ENCODE measurements around the gene HAUS2. TPM values are rescaled to one million over a fixed set of nuclear protein-coding genes. Genes with fewer than 3 reads are reported as not detected.
A peak's percentile ranks its signal among the peaks of the same experiment; 100 is the strongest.

The HAUS2 gene
- total RNA-seq, 1 donor from 2014 or later = 24.4 TPM

- Histone ChIP-seq H3K9me3 (ENCODE audit: insufficient read depth, low read depth, low read length) (no peaks in the 10 kb centered on the region), H2AFZ (ENCODE audit: low read depth, low read length) (no peak overlapping the region), H3K36me3 (ENCODE audit: insufficient read depth, low read length) (peaks cover 15% of the 10 kb centered on the region), H3K79me2 (ENCODE audit: insufficient read depth, low read length) (peaks cover 32% of the 10 kb centered on the region), H3K9ac (ENCODE audit: low read length) (peak overlapping the region; percentile 58), H3K4me1 (ENCODE audit: insufficient read depth, low read length) (peaks cover 9% of the 10 kb centered on the region), H3K27ac (ENCODE audit: low read depth, low read length) (peak overlapping the region; percentile 72), H3K27me3 (ENCODE audit: insufficient read depth, low read length) (no peaks in the 10 kb centered on the region), H4K20me1 (ENCODE audit: insufficient read depth, low read length) (peaks cover 36% of the 10 kb centered on the region), H3K4me3 (ENCODE audit: insufficient read depth, low read depth, low read length) (no peak overlapping the region), H3K4me2 (ENCODE audit: low read length) (peak overlapping the region; percentile 55)
- Mint-ChIP-seq H3K4me1 (ENCODE audit: low read depth, unreplicated experiment) (peaks cover 26% of the 10 kb centered on the region), H3K27ac (ENCODE audit: unreplicated experiment) (no peak overlapping the region), H3K27me3 (ENCODE audit: low read depth, unreplicated experiment) (no peaks in the 10 kb centered on the region), H3K36me3 (ENCODE audit: low read depth, unreplicated experiment) (peaks cover 12% of the 10 kb centered on the region), H3K4me3 (ENCODE audit: unreplicated experiment) (no peak overlapping the region), H3K9me3 (ENCODE audit: unreplicated experiment) (no peaks in the 10 kb centered on the region)
- TF ChIP-seq EZH2 (IDR thresholded peaks at IDR 0.05; ENCODE audit: insufficient read depth, low read length) = no peak
- TF ChIP-seq CTCF (IDR thresholded peaks at IDR 0.05; ENCODE audit: insufficient read depth, low read depth, low read length) = no peak
- FAIRE-seq (peak; percentile 56), DNase-seq (ENCODE audit: low read depth) (peak; percentile 79)
Measured at GRCh38 chr15:42511007-42511391, 37.6 kb upstream of the HAUS2 start.

DNA sequence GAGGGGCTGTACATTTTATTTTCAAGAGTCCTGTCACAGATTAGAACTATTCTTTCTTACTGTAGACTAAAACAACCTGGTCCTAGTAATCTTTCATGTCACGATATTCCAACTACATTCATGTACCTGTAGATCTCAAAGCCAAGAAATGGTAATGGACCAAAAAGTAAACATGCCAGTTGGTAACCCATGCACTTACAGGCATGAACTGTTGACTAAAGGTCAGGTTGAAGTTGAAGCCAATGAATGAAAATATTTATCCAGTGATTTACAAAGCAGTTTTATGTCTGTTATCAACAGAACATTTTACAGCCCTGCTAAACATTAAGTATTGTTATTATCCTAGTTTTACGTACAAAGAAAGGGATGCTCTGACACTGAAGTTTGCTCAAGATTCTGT is 25.3 kb upstream of the HAUS2 start:
- FAIRE-seq = no peak

More for the DNA sequence above, 25.3 kb upstream of the HAUS2 start:
- TF ChIP-seq EZH2 (IDR thresholded peaks at IDR 0.05; ENCODE audit: insufficient read depth, low read length) (no peak), CTCF (IDR thresholded peaks at IDR 0.05; ENCODE audit: insufficient read depth, low read depth, low read length) (no peak)
- Histone ChIP-seq H3K27ac (ENCODE audit: low read depth, low read length) (no peak overlapping the region), H3K4me1 (ENCODE audit: insufficient read depth, low read length) (no peaks in the 10 kb centered on the region), H3K9ac (ENCODE audit: low read length) (no peak overlapping the region), H3K4me3 (ENCODE audit: insufficient read depth, low read depth, low read length) (no peak overlapping the region), H3K36me3 (ENCODE audit: insufficient read depth, low read length) (peaks cover 17% of the 10 kb centered on the region), H3K4me2 (ENCODE audit: low read length) (no peak overlapping the region), H4K20me1 (ENCODE audit: insufficient read depth, low read length) (peaks cover 3% of the 10 kb centered on the region), H2AFZ (ENCODE audit: low read depth, low read length) (no peak overlapping the region), H3K79me2 (ENCODE audit: insufficient read depth, low read length) (no peaks in the 10 kb centered on the region), H3K9me3 (ENCODE audit: insufficient read depth, low read depth, low read length) (no peaks in the 10 kb centered on the region), H3K27me3 (ENCODE audit: insufficient read depth, low read length) (no peaks in the 10 kb centered on the region)
- H3K36me3 Mint-ChIP-seq (ENCODE audit: low read depth, unreplicated experiment) = peaks cover 10% of the 10 kb centered on the region
- no peaks in the 10 kb centered on the region for H3K27me3 Mint-ChIP-seq (ENCODE audit: low read depth, unreplicated experiment)
- no peak for DNase-seq (ENCODE audit: low read depth)
- H3K4me1 Mint-ChIP-seq (ENCODE audit: low read depth, unreplicated experiment) = no peaks in the 10 kb centered on the region
- no peaks in the 10 kb centered on the region for H3K9me3 Mint-ChIP-seq (ENCODE audit: unreplicated experiment)
- no peak overlapping the region for H3K27ac Mint-ChIP-seq (ENCODE audit: unreplicated experiment)
- no peak overlapping the region for H3K4me3 Mint-ChIP-seq (ENCODE audit: unreplicated experiment)
